K562 (cell line): ENCODE results near the gene APPL2. TPM values are rescaled to one million over a fixed set of nuclear protein-coding genes. Genes with fewer than 3 reads are reported as not detected.

Source experiments
- ATAC-seq: fragments of 200-7000 bp; cut with Tn5 transposase; 3 replicates; pipeline ENCODE4 v1.9.1; 2020; ENCODE audit warnings: moderate library complexity
- BruUV-seq: library from RNA; stranded (reverse); fragments of 400-500 nt; replicated peaks from 2 replicates; lab custom pipeline; 2021; lab: Mats Ljungman, UMichigan
- CTCF ChIA-PET: fragments of 300-600 bp; formaldehyde crosslinking; extraction: SDS; loops from one replicate; lab custom pipeline; 2021; ENCODE audit warnings: low intra/inter-chr PET ratio; lab: Yijun Ruan, JAX
- POLR2A ChIA-PET: fragments of 300-600, 350-650 bp; sonication (Branson Sonifier 250); formaldehyde crosslinking; extraction: SDS; loops from one replicate; lab custom pipeline; 2021; ENCODE audit warnings: antibody characterized with exemption, inconsistent platforms; lab: Yijun Ruan, JAX
- DNase-seq, 4 experiments: peaks; one replicate each; pipeline versions ENCODE4 v3.0.0 to v3.0.0-alpha.2; 2011 to 2018; ENCODE audit warnings: low spot score in 3 of 4, mixed read lengths in 3 of 4; ENCODE audit errors: extremely low read depth in 1 of 4
- FAIRE-seq: peaks from 2 replicates; lab custom pipeline; 2011; peaks lifted over from hg19 to GRCh38; lab: Jason Lieb, UNC
- H2AFZ ChIP-seq: 2 replicates; pipeline ENCODE4 v1.6.0; 2011; ENCODE audit warnings: low read depth, low read length, control low read depth, inconsistent platforms
- H3K27ac ChIP-seq: fragments of 200-600 bp; 3 replicates; pipeline ENCODE4 v1.8.0; 2011; ENCODE audit warnings: low read depth, mild to moderate bottlenecking, control low read depth, inconsistent platforms, low read length, moderate library complexity, mixed read lengths; ENCODE audit errors: extremely low read depth
- H3K27me3 ChIP-seq, 2 experiments: fragments of 300-600 bp in 1 of 2; 2 replicates in 1 of 2; 3 replicates in 1 of 2; pipeline versions ENCODE4 v1.6.0 to v1.8.0; 2011; ENCODE audit warnings: inconsistent platforms in 2 of 2, low read length in 2 of 2, mild to moderate bottlenecking in 1 of 2, mixed read lengths in 1 of 2, moderate library complexity in 1 of 2; ENCODE audit not compliant: control insufficient read depth in 2 of 2, insufficient read depth in 2 of 2
- H3K36me3 ChIP-seq: fragments of 300-600 bp; 3 replicates; pipeline ENCODE4 v1.8.0; 2011; ENCODE audit warnings: mild to moderate bottlenecking, low read length, inconsistent platforms; ENCODE audit not compliant: control insufficient read depth, insufficient read depth
- H3K4me1 ChIP-seq, 2 experiments: fragments of 200-600 bp in 1 of 2; replicated peaks in 1 of 2; 2 replicates in 1 of 2; 3 replicates in 1 of 2; pipeline versions ENCODE4 v1.5.1 to v1.8.0; 2011; ENCODE audit warnings: inconsistent platforms in 2 of 2, low read length in 2 of 2, mild to moderate bottlenecking in 1 of 2, mixed read lengths in 1 of 2, moderate library complexity in 1 of 2; ENCODE audit not compliant: control insufficient read depth in 2 of 2, insufficient read depth in 2 of 2
- H3K4me2 ChIP-seq: 2 replicates; pipeline ENCODE4 v1.6.1; 2011; ENCODE audit warnings: low read length, control low read depth, inconsistent platforms, mixed read lengths; ENCODE audit not compliant: insufficient read depth
- H3K4me3 ChIP-seq: fragments of 200-600 bp; sonication (generic), shearing (Covaris generic); 2 replicates; pipeline ENCODE4 v1.5.1; 2016; ENCODE audit warnings: control low read depth, inconsistent platforms
- H3K79me2 ChIP-seq: fragments of 200-600 bp; 3 replicates; pipeline ENCODE4 v1.8.0; 2011; ENCODE audit warnings: low read length, inconsistent platforms; ENCODE audit not compliant: control insufficient read depth, insufficient read depth
- H3K9ac ChIP-seq, 2 experiments: 2 replicates each; pipeline versions ENCODE4 v1.6.0 to v1.6.1; 2011; ENCODE audit warnings: low read depth in 2 of 2, low read length in 2 of 2, control low read depth in 1 of 2, inconsistent platforms in 1 of 2, mild to moderate bottlenecking in 1 of 2, mixed read lengths in 1 of 2; ENCODE audit not compliant: insufficient read depth in 1 of 2
- H3K9me1 ChIP-seq: one replicate; pipeline ENCODE4 v1.6.0; 2011; ENCODE audit warnings: inconsistent platforms, mild to moderate bottlenecking, low read length, moderate library complexity; ENCODE audit not compliant: control insufficient read depth, insufficient read depth
- H3K9me3 ChIP-seq: replicated peaks from 2 replicates; pipeline ENCODE4 v1.5.1; 2011; ENCODE audit warnings: low read depth, low read length, inconsistent platforms; ENCODE audit not compliant: control insufficient read depth, insufficient read depth
- H4K20me1 ChIP-seq: replicated peaks from 2 replicates; pipeline ENCODE4 v1.6.1; 2011; ENCODE audit warnings: low read length, inconsistent platforms, mixed read lengths; ENCODE audit not compliant: control insufficient read depth, insufficient read depth
- ARNT ChIP-seq, 2 experiments: fragments of 450-650 bp; IDR thresholded peaks; 2 replicates each; pipeline ENCODE4 v1.6.1; 2016; ENCODE audit warnings: mild to moderate bottlenecking in 1 of 2
- BRF1 ChIP-seq: IDR thresholded peaks from 3 replicates; pipeline ENCODE4 v1.6.1; 2011; ENCODE audit warnings: borderline replicate concordance, mild to moderate bottlenecking; ENCODE audit not compliant: insufficient read length; ENCODE audit errors: extremely low read depth
- FOXA1 ChIP-seq: fragments of 450-650 bp; IDR thresholded peaks from 2 replicates; pipeline ENCODE4 v1.6.1; 2016; ENCODE audit warnings: mild to moderate bottlenecking, borderline replicate concordance
- FUS ChIP-seq: fragments of 200-400 bp; formaldehyde crosslinking; optimal IDR thresholded peaks from 2 replicates; pipeline ENCODE3; 2017; ENCODE audit warnings: low read depth, low read length
- MAFG ChIP-seq: fragments of 450-650 bp; conservative IDR thresholded peaks from 2 replicates; pipeline ENCODE4 v1.6.1; 2016; ENCODE audit warnings: missing genetic modification characterization, missing compliant biosample characterization
- NCOA6 ChIP-seq: fragments of 450-650 bp; IDR thresholded peaks from 2 replicates; pipeline ENCODE4 v1.6.1; 2017; ENCODE audit warnings: mild to moderate bottlenecking
- RAD51 ChIP-seq: fragments of 450-650 bp; IDR thresholded peaks from 2 replicates; pipeline ENCODE4 v1.7.1; 2016; ENCODE audit warnings: low read depth, mild to moderate bottlenecking, borderline replicate concordance
- RBM39 ChIP-seq: fragments of 200-400 bp; formaldehyde crosslinking; optimal IDR thresholded peaks from 2 replicates; pipeline ENCODE3; 2018; ENCODE audit warnings: low read depth, low read length
- SMAD2 ChIP-seq: fragments of 150-350 bp; IDR thresholded peaks from 2 replicates; pipeline ENCODE4 v1.6.1; 2014; ENCODE audit warnings: low read depth, mild to moderate bottlenecking, low read length
- USF2 ChIP-seq: sonication (generic); formaldehyde crosslinking; IDR thresholded peaks from 2 replicates; pipeline ENCODE4 v1.5.0; 2020; ENCODE audit warnings: missing genetic modification reagents
- ZNF311 ChIP-seq: fragments of 250-450 bp; sonication (Bioruptor Pico); IDR thresholded peaks from 2 replicates; pipeline ENCODE4 v1.4.0; 2020; ENCODE audit warnings: mild to moderate bottlenecking, moderate library complexity
- ZNF449 ChIP-seq: fragments of 250-450 bp; sonication (Bioruptor Pico); IDR thresholded peaks from 2 replicates; pipeline ENCODE4 v1.8.0; 2022; ENCODE audit warnings: moderate library complexity, mild to moderate bottlenecking, inconsistent platforms
- WGBS: fragments of 100-300 bp; shearing (Covaris generic); methylation state at CpG from one replicate; pipeline ENCODE4 v1.1.6; 2016; ENCODE audit warnings: low coverage, mixed read lengths; ENCODE audit not compliant: insufficient coverage; ENCODE audit errors: missing lambda C conversion rate; 5-methylcytosine and 5-hydroxymethylcytosine counted together
- in situ Hi-C: fragments of 300-500 bp; cut with MboI; formaldehyde crosslinking; loops from 4 replicates; pipeline ENCODE4 v1.15.0; 2018; ENCODE audit warnings: inconsistent platforms, mixed read lengths
- intact Hi-C: fragments of 100-400 bp; cut with micrococcal nuclease; formaldehyde crosslinking; loops from 2 replicates; pipeline ENCODE4 v1.14.2; 2022
- polyA plus RNA-seq, 8 experiments: library from polyadenylated mRNA; depleted of rRNA in 4 of 8; stranded (reverse) in 5 of 8; unstranded in 3 of 8; fragments of >200 nt; fragmentation: Nextera tagmentation in 2 of 8; fragmentation: Illumina TruSeq in 1 of 8; extraction: Ambion mirVana in 2 of 8; extraction: Trizol in 1 of 8; gene quantifications; 2 replicates each; pipeline versions ENCODE4 v1.2.1 to v1.2.3, GENCODE V29; 2011 to 2014; ENCODE audit warnings: inconsistent platforms in 1 of 8, missing spikeins in 1 of 8
- total RNA-seq, 7 experiments: library from RNA; depleted of rRNA in 6 of 7; stranded (reverse); fragments of >200 nt in 6 of 7; fragmentation: Illumina TruSeq in 2 of 7; extraction: Trizol in 2 of 7; gene quantifications; 2 replicates each; pipeline versions ENCODE4 v1.2.1 to v1.2.3, GENCODE V29; 2011 to 2021; ENCODE audit warnings: low replicate concordance in 1 of 7
- TF ChIP-seq, protein P1 (sequence below): fragments of 450-650 bp; IDR thresholded peaks from 2 replicates; pipeline ENCODE4 v1.6.1; 2014; ENCODE audit warnings: low read depth, mild to moderate bottlenecking, moderate library complexity, borderline replicate concordance

APPL2 gene
- total and polyA plus RNA-seq, 9 of the 15 experiments (the other 6 are each of a cell fraction or from before 2014, with no cell fraction given), result 2.1 to 14.4 (median 8.2) TPM

- CTCF ChIA-PET, result no interaction called here
Observed at GRCh38 chr12:105273601-105274000, 37.6 kb upstream of the APPL2 start.

GRCh38 chr12:105272814-105273416, 36.9 kb upstream of the APPL2 start:
- Histone ChIP-seq H3K79me2 (no peaks in the 10 kb centered on the region), H2AFZ (no peak overlapping the region), H3K9me3 (no peaks in the 10 kb centered on the region), H3K4me3 (no peak overlapping the region), H3K4me2 (no peak overlapping the region), H3K4me1 (no peaks in the 10 kb centered on the region), H3K27me3 (peaks cover 0 to 3% of the 10 kb centered on the region in 2 experiments; a peak in 1 of 5 replicates), H3K27ac (no peak overlapping the region), H3K9me1 (no peaks in the 10 kb centered on the region), H3K9ac (no peak overlapping the region), H3K36me3 (no peaks in the 10 kb centered on the region), H4K20me1 (no peaks in the 10 kb centered on the region)
- no TSS peak for BruUV-seq
- no peak for FAIRE-seq
- CTCF ChIA-PET, result no interaction called here
- 0% methylated on average over 4 of the region's 4 CpGs for WGBS
- peak in 3 of 4 experiments; percentile 13 to 24 (median 15) for DNase-seq
- intact Hi-C loops (no loop called here), in situ Hi-C loops (no loop called here)
- POLR2A ChIA-PET, result no interaction called here
- ATAC-seq, result no peak; the same call in 2 of the 3 replicates
- no peak for TF ChIP-seq FUS
- TF ChIP-seq, protein P1, sequence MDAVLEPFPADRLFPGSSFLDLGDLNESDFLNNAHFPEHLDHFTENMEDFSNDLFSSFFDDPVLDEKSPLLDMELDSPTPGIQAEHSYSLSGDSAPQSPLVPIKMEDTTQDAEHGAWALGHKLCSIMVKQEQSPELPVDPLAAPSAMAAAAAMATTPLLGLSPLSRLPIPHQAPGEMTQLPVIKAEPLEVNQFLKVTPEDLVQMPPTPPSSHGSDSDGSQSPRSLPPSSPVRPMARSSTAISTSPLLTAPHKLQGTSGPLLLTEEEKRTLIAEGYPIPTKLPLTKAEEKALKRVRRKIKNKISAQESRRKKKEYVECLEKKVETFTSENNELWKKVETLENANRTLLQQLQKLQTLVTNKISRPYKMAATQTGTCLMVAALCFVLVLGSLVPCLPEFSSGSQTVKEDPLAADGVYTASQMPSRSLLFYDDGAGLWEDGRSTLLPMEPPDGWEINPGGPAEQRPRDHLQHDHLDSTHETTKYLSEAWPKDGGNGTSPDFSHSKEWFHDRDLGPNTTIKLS, result no peak
- TF ChIP-seq ZNF449 (CRISPR knock-in tag), result no peak
- TF ChIP-seq BRF1, result no peak
- TF ChIP-seq RAD51, result peak; percentile 40; the same call in 1 of the 2 replicates
- no peak for TF ChIP-seq NCOA6
- no peak for TF ChIP-seq RBM39
- no peak for TF ChIP-seq FOXA1
- TF ChIP-seq ZNF311 (CRISPR knock-in tag), result no peak
- peak; percentile 62 for TF ChIP-seq USF2 (CRISPR knock-in tag)
- no peak for TF ChIP-seq MAFG (tag)

More at GRCh38 chr12:105273601-105274000, 37.6 kb upstream of the APPL2 start:
- Histone ChIP-seq H3K27me3 (no peaks in the 10 kb centered on the region), H3K4me2 (no peak overlapping the region)
- intact Hi-C loops (no loop called here), in situ Hi-C loops (no loop called here)
- DNase-seq (no peak), ATAC-seq (no peak)
- no TSS peak for BruUV-seq
- no peak for TF ChIP-seq SMAD2
- no peak for TF ChIP-seq ARNT (IDR thresholded peaks at IDR 0.05)
- TF ChIP-seq, all 486 proteins: peak for 0
- no peak for FAIRE-seq
- H3K9me1 ChIP-seq, result no peaks in the 10 kb centered on the region
- no peaks in the 10 kb centered on the region for H3K9me3 ChIP-seq
- H3K4me3 ChIP-seq, result no peak overlapping the region
- 0% methylated on average over 2 of the region's 2 CpGs for WGBS
- H4K20me1 ChIP-seq, result no peaks in the 10 kb centered on the region
- no peak overlapping the region for H3K27ac ChIP-seq
- no peaks in the 10 kb centered on the region for H3K4me1 ChIP-seq
- H3K79me2 ChIP-seq, result no peaks in the 10 kb centered on the region
- POLR2A ChIA-PET, result no interaction called here
- no peak overlapping the region for H2AFZ ChIP-seq
- no peak overlapping the region for H3K9ac ChIP-seq
- no peaks in the 10 kb centered on the region for H3K36me3 ChIP-seq
